Mesothelial cell of epicardium (in vitro differentiated cells): Measurements from ENCODE around the gene NAALADL2. TPM values are rescaled to one million over a fixed set of nuclear protein-coding genes. Genes with fewer than 3 reads are reported as not detected.

Source experiments
- DNase-seq, 2 experiments: peaks; one replicate each; pipeline ENCODE4 v3.0.0; 2021; ENCODE audit warnings: low spot score in 2 of 2; ENCODE audit not compliant: unreplicated experiment in 2 of 2
- H3K27ac Mint-ChIP-seq: 2 replicates; pipeline ENCODE4 v1.8.0; 2021; ENCODE audit warnings: mixed read lengths
- H3K27me3 Mint-ChIP-seq: 2 replicates; pipeline ENCODE4 v1.8.0; 2021; ENCODE audit warnings: low read depth, mixed read lengths
- H3K36me3 Mint-ChIP-seq: 2 replicates; pipeline ENCODE4 v1.8.0; 2021; ENCODE audit warnings: mixed read lengths
- H3K4me1 Mint-ChIP-seq: 2 replicates; pipeline ENCODE4 v1.8.0; 2021; ENCODE audit warnings: mixed read lengths
- H3K4me3 Mint-ChIP-seq: 2 replicates; pipeline ENCODE4 v1.8.0; 2021; ENCODE audit warnings: mild to moderate bottlenecking, moderate library complexity, mixed read lengths
- H3K9me3 Mint-ChIP-seq: 2 replicates; pipeline ENCODE4 v1.8.0; 2021; ENCODE audit warnings: mixed read lengths
- total RNA-seq: library from RNA; stranded (reverse); gene quantifications from 3 replicates; pipeline ENCODE4 v1.2.1, GENCODE V29; 2021
- TF ChIP-seq, protein P1 (sequence below): fragments of 200-600 bp; sonication (generic); IDR thresholded peaks from one replicate; pipeline ENCODE4 v1.5.0; 2021; ENCODE audit warnings: antibody characterized with exemption; ENCODE audit not compliant: unreplicated experiment

Gene NAALADL2
- total RNA-seq, 1 donor from 2014 or later = 27.9 TPM

DNA sequence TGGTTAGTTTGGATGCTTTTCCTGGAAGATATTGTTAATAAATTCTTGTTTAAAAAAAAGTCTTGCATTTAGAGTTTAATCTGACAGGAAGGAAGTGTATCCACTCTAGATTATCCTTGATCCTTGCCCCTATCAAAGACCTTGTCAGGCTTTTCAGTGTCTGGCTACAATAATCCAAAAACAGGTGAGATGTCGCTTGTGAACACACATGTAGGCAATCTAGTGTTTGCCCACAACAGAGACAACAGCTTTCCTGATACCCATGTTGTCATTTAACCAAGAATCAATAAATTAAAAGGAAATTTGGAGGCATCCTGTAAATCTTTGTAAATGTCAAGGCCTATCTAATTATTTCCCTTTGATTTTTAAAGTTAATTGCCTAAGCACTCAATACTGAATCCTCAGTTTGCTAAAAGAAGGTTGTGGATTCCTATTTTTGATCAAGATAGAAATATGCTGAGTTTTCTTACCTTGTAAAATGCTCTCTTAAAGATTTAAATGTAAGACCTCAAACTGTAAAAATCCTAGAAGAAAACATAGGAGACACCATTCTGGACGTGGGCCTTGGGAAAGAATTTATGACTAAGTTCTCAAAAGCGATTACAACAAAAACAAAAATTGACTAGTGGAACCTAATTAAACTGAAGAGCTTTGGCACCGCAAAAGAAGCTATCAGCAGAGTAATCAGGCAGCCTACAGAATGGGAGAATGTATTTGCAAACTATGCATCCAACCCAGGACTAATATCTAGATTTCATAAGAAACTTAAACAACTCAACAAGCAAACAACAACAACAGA lies 207.7 kb downstream of the NAALADL2 start:
- TF ChIP-seq, protein P1, sequence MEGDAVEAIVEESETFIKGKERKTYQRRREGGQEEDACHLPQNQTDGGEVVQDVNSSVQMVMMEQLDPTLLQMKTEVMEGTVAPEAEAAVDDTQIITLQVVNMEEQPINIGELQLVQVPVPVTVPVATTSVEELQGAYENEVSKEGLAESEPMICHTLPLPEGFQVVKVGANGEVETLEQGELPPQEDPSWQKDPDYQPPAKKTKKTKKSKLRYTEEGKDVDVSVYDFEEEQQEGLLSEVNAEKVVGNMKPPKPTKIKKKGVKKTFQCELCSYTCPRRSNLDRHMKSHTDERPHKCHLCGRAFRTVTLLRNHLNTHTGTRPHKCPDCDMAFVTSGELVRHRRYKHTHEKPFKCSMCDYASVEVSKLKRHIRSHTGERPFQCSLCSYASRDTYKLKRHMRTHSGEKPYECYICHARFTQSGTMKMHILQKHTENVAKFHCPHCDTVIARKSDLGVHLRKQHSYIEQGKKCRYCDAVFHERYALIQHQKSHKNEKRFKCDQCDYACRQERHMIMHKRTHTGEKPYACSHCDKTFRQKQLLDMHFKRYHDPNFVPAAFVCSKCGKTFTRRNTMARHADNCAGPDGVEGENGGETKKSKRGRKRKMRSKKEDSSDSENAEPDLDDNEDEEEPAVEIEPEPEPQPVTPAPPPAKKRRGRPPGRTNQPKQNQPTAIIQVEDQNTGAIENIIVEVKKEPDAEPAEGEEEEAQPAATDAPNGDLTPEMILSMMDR = no peak
- H3K27ac Mint-ChIP-seq = no peak overlapping the region
- H3K27me3 Mint-ChIP-seq = no peaks in the 10 kb centered on the region
- peaks cover 2% of the 10 kb centered on the region for H3K36me3 Mint-ChIP-seq
- no peak for DNase-seq
- H3K4me1 Mint-ChIP-seq = no peaks in the 10 kb centered on the region
- H3K9me3 Mint-ChIP-seq = peaks cover 15% of the 10 kb centered on the region
- H3K4me3 Mint-ChIP-seq = no peak overlapping the region

DNA sequence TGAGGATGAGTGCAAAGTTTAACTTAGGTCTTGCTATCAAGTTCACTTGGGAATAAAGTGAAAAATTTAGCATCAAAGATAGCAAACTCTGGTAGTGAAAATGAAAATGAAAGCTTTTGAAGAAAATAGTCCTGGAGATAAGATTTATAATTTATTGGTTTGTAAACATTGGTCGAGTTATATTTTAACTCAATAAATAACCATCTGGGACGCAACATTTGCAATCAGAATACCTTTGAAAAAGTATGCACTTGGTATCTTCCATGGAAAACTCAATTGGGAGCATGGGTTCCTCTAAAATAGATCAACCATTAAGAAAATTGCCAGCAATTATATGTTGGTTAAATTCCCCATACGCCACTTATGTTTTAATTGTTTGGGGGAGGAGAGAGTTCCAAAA lies 209.5 kb downstream of the NAALADL2 start:
- no peak for DNase-seq
- H3K27ac Mint-ChIP-seq = no peak overlapping the region
- H3K36me3 Mint-ChIP-seq = peaks cover 2% of the 10 kb centered on the region
- TF ChIP-seq, protein P1 = no peak
- no peaks in the 10 kb centered on the region for H3K4me1 Mint-ChIP-seq
- peaks cover 15% of the 10 kb centered on the region for H3K9me3 Mint-ChIP-seq
- no peak overlapping the region for H3K4me3 Mint-ChIP-seq
- no peaks in the 10 kb centered on the region for H3K27me3 Mint-ChIP-seq

DNA sequence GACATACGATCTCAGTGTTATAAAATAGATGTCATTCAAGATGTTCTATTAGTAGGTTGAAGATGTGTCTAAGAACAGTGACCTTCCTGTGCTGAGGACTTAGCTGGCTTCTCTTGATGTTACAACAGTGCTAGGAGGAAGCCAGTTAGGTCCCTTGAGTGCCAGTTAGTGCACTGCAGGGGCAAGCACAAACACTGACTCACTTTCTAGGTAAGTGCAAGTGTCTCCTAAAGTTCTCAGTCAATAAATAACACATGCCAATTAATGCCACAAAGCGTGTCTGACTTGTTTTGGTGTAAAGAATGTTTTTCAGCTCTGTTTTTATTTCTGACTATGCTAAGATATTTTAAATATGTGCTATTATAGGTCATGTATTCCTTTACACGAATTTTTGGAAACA lies 211.8 kb downstream of the NAALADL2 start:
- H3K27ac Mint-ChIP-seq = no peak overlapping the region
- H3K9me3 Mint-ChIP-seq = peaks cover 15% of the 10 kb centered on the region
- H3K4me1 Mint-ChIP-seq = no peaks in the 10 kb centered on the region
- H3K27me3 Mint-ChIP-seq = no peaks in the 10 kb centered on the region
- TF ChIP-seq, protein P1 = no peak
- H3K36me3 Mint-ChIP-seq = peaks cover 2% of the 10 kb centered on the region
- no peak overlapping the region for H3K4me3 Mint-ChIP-seq
- no peak for DNase-seq

DNA sequence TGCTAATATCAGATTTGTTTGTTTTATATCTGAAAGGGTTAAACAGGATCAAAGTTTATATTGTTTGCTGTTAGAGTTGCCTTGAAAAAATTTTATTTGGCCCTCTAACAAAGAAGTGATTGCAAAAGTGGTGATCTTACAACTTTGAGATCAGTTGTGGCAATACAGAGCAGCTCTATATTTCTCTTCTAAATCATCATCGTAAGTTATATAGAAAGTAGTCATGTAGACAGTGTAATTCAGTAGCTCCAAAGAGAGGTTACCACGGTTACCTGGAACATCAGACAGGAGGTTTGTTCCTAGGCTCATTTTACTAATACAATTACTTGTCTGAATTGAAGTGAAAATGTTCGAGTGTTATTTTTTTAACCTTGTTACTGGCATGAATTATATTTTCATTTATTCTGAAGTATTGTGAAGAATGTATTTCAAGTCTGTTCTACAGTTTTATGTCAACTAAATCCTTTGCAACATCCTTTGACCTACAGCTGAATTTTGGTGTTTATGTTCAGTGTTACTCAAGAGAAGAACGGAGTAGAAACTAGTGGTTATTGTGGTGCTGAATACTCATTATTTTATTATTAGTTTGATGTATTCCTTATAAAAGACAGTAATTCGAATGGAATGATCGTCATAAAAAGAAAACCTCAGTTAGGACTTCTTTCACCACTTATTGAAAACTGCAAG lies 214.2 kb downstream of the NAALADL2 start:
- H3K36me3 Mint-ChIP-seq = peaks cover 2% of the 10 kb centered on the region
- H3K27me3 Mint-ChIP-seq = no peaks in the 10 kb centered on the region
- H3K4me3 Mint-ChIP-seq = no peak overlapping the region
- TF ChIP-seq, protein P1 = no peak
- DNase-seq = no peak
- no peaks in the 10 kb centered on the region for H3K4me1 Mint-ChIP-seq
- no peak overlapping the region for H3K27ac Mint-ChIP-seq
- peaks cover 5% of the 10 kb centered on the region for H3K9me3 Mint-ChIP-seq

DNA sequence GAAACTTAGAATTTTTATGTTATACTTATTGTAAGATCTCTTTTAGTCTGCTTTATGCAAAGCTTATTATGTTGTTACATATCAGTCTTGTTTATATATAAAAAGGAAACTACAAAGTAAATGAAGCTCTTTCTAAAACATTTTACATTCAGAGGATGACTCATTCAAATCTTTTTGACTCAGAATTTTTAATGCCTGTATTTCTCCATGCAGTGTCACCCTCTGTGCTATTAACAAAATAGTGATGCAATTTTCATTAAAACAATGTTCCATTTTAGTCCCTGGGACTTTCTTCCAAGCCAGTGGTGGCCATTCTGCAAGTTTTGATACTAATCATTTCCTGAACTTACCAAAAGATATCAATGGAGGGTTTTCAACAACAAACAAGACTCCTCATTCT lies 216.1 kb downstream of the NAALADL2 start:
- Mint-ChIP-seq H3K4me3 (no peak overlapping the region), H3K27ac (no peak overlapping the region), H3K9me3 (no peaks in the 10 kb centered on the region), H3K36me3 (no peaks in the 10 kb centered on the region), H3K27me3 (no peaks in the 10 kb centered on the region), H3K4me1 (no peaks in the 10 kb centered on the region)
- no peak for DNase-seq
- TF ChIP-seq, protein P1 = no peak
